GM21367 (cell line): ENCODE data around the gene CCDC12.

Experiments used
- ATAC-seq: cut with Tn5 transposase; IDR thresholded peaks from one replicate; pipeline ENCODE4 v1.9.1; 2021; ENCODE audit not compliant: unreplicated experiment

Gene CCDC12

GRCh38 chr3:46996689-46997452 is 20.3 kb upstream of the CCDC12 start:
- ATAC-seq, result no peak

DNA sequence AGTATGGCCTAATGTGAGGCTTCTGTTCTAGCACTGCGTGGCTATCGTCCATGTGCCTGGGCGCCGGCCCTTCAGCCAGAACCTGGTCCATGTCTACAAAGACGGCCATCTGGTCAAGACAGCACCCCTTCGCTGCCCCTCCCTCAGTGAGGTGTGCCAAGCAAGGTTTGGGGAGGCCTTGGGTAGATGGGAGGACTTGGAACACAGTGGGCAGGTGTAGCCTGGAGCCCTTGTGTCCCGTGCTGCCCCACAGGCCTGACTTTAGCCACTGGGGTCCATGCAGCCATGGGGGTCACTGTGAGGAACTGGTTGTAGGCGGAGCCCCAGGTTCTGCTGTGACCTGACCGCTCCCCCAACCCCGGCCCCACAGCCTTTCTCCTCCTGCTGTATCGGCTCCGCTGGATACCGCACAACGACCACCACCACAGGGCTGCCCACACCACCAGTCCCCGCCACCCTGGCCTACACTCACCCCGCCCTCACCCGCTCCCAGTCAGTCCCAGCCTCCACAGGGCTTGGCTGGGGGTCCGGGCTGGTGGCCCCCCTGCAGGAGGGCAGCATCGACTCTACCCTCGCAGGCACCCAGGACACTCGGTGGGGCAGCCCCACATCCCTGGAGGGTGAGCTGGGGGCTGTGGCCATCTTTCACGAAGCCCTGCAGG is 19.5 kb upstream of the CCDC12 start:
- ATAC-seq, result no peak

DNA sequence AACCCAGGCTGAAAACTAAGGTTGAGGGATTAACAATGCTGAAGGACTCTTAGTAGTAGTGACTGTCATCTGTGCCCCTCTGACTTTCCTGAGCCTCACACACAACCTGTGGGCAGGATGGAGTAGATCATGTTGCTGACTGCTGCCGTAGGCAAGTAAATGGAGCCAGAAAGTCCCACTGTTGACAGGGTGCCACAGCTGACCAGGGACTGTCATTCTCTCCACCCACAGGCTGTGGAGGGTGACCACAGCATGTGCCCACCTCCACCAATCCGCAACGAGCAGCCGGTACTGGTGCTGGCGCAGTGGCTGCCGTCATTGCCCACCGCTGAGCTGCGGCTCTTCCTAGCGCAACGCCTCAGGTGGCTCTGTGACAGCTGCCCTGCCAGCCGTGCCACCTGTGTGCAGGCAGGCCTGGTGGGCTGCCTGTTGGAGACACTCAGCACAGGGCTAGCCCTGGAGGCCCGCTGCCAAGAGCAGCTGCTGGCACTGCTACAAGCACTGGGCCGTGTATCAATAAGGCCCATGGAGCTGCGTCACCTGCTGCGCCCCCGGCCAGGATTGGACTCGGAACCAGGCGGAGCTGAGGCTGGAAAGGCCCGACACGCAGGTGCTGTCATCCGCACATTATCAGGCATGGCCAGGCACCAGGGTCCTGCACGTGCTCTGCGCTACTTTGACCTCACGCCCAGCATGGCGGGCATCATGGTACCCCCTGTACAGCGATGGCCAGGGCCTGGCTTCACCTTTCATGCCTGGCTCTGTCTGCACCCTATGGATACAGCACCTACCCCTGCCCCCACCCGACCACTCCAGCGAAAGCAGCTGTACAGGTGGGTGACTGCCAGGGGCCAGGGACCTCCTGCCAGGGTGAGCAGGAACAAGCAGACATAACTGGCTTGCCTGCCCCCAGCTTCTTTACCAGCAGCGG is 18.5 kb upstream of the CCDC12 start:
- no peak for ATAC-seq

GRCh38 chr3:46993986-46994385 is 17.4 kb upstream of the CCDC12 start:
- ATAC-seq, result no peak

DNA sequence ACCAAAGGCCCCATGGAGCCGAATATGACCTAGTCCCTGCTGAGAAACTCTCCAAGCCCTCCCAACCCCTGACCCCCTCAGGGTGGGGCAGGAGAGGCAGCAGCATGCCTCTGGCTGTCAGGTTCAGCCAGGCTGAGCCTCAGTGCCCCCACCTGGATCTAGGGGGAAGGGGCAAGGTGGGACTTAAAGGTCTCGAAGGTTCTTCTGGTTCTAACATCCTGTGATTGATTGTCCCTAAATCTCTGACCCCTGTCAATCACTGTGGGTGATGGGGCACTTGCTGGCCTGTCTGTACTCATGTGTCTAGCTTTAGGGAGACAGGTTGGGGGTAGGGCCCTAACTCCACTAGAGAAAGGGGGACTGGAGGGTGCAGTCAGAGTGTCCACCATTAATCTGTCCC is 16.7 kb upstream of the CCDC12 start:
- no peak for ATAC-seq

DNA sequence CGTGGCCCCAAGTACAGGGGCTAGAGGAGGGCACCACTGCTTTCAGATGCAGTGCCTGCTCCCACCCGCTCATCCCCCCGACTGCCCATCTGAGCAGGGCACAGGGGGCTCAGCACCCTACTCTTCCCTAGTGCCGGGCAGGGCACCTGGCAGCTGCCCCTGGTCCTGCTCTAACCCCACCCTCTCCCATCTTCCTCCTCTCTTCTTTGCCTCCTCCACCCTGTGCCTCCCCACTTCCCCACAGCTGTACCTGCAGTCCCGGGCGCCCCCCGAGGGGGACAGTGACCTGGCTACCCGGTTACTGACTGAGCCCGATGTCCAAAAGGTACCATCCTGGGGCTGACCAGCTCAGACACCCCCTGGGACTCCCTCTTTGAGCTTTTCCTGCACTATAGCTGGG is 15.7 kb upstream of the CCDC12 start:
- ATAC-seq, result no peak

GRCh38 chr3:46991406-46992165 is 15.0 kb upstream of the CCDC12 start:
- ATAC-seq, result no peak

DNA sequence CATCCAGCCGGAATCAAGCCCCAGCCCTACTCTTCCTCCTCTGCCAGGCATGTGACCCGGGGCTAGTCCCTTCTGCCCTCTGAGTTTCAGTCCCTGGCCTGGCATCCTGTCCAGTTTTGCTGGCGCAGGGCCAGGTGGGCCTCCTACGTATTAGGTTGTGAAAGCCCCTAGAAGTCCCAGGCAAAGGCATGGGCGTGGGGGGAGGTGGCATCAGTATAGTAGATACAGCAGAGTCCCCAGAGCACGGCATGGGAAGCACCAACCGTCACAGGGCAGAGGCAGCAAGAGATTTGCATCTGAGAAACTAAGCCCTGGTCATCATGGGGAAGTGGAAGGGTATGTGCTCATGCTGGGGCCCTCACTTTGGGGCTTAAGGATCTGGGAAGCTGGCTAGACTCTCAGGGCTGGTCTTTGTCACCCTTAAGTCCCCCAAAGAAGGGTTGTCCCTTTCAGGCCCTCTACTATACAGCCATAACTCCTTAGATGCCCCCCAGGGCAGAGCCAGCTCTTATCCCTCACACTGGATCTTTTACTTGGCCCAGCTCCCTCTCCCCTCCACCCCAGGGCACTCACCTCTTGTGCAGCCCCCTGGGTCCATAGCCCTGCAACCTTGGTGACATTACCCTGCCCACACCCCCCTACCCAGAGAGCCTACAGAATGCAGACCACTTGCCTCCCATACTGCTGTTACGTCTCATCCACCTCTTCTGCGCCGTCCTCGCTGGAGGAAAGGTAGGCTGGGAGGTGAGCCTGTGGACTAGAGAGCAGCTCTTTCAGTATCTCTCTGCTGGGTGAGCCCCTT is 14.2 kb upstream of the CCDC12 start:
- ATAC-seq, result peak; percentile 23

GRCh38 chr3:46989146-46989810 is 12.7 kb upstream of the CCDC12 start:
- no peak for ATAC-seq

- ATAC-seq, result no peak
Measured at GRCh38 chr3:46988616-46989015, 12.1 kb upstream of the CCDC12 start.

DNA sequence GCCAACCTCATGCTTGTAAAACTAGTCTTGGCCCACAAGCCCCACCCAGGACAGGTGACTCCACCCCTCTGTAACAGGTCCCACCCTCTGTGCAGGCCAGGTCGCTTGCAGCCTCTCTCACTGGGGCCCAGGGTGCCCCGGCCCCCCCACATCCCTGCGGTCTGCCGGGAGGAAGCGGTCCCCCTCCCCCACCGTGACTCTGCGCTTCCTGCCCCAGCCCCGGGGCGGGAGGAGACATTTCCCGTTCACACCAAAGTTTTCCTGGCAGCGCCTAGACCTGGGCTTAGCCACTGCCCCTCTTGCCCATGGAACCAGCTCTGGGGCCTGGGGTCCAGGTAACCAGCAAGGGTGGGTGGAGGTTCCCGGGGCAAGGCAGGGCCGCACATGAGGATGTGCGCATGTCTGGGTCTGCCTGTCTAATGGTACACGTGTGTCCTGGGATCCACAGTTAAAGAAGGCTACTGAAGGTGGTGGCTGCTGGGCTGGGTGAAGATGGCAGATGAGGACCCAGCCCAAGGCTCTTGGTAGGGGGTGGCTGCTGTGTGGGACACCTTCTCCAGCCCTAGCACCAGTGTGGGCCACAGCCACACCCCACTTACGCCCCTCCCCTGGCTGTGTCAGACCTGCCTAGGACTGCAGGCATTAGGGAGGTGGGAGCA is 11.3 kb upstream of the CCDC12 start:
- peak; percentile 58 for ATAC-seq

- no peak for ATAC-seq
Measured at GRCh38 chr3:46987319-46987742, 10.8 kb upstream of the CCDC12 start.

- no peak for ATAC-seq
Measured at GRCh38 chr3:46986782-46987310, 10.3 kb upstream of the CCDC12 start.

GRCh38 chr3:46986055-46986730 is 9.6 kb upstream of the CCDC12 start:
- no peak for ATAC-seq

- ATAC-seq, result no peak
Measured at GRCh38 chr3:46985588-46985987, 9.0 kb upstream of the CCDC12 start.

DNA sequence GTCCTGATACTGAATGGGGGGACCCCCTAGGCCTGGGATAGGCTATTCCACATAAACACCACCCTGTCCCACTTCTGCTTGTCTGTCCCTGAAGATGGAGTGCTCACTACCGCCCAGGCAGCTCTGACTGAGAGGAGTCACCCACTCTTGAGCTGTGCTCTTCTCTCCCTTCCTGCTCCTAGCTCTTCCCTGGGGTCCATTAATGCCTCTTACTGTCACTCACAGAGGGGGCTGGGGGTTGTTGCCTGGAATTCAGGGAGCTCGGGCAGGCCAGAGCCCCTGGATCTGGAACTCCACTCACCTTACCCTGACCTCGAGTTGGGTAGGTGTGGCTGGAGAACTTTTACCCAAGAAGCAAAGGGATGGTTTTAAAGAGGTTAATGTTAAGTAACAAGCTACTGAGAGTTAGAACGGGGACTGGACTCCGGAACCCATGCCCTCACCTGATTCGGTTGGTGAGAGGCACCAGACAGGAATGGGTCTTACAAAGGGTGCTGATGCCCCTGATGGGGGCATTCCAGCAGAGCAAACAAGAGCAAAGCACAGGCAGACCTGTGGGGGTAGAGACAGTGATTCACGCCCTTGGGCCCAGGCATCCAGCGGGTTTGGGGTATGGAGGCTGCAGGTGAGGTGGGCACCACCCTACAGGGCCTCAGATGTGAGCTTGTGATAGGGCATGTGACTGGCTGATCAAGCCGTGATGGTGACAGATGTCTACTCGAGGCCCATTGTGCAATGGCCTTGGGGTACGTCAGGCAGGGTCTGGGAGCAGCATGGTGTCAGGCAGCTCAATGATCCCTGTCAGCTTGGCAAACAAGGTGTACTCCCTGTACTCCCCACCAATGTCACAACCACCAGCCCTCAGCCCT is 8.3 kb upstream of the CCDC12 start:
- ATAC-seq, result no peak

GRCh38 chr3:46982546-46982945 is 6.0 kb upstream of the CCDC12 start:
- ATAC-seq, result no peak
